ENCODE results near the gene NT5C1B.

NT5C1B gene

GRCh38 chr2:18552351-18553077 lies 36.9 kb downstream of the NT5C1B start:
- no peak for DNase-seq (ENCODE audit: low read depth in 3 of 3, low spot score in 1 of 3)

DNA sequence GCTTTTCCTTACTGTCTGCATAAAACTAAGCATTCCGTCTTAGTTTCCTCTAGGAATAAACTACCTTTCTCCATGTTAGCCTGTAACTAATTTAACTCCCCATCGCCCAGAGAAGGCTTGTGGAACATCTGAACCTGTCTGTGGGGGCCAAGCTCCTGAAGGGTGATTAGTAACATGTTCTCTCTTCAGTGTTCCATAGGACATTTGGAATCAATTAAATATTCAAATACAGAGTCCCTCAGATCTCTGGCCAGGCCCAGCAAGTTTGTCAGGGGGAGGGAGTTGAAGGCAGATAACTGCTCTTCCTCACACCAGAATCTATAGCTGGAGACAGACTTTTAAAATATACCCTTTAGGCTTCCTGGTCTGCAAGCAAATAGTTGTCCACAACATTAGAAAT lies 37.7 kb downstream of the NT5C1B start:
- DNase-seq (ENCODE audit: low read depth in 3 of 3, low spot score in 1 of 3): no peak

DNA sequence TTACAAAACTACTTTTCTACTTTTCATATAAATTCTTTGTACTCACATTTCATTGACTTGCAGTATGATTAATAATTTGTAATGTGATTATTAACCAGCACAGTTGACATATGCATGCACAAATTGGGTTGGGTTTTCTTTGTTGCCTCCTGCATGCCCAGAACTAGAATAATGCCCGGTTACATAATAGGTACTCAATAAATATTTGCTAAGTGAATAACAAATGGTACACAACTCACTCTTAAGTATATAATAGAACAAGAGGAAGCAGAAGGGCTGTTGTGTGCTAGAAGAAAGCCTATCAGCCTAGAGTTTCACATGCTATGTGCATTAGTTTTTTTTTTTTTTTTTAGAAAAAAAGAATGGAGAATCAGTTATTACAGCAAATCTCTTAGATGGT lies 38.2 kb downstream of the NT5C1B start:
- DNase-seq (ENCODE audit: low read depth in 3 of 3, low spot score in 1 of 3): no peak

DNA sequence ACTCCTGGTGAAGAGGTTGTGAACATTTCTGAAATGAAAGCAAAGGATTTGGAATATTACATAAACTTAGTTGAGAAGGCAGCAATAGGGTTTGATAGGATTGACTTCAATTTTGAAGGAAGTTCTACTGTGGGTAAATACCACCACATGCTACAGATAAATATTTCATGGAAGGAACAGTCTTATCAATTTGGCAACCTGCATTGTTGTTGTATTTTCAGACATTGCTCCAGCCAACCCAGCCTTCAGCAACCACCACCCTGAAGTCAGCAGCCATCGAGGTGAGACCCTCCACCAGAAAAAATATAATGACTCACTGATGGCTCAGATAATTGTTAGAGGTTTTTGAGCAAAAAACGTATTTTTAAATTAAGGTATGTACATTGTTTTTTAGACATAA lies 38.9 kb downstream of the NT5C1B start:
- DNase-seq (ENCODE audit: low read depth in 3 of 3, low spot score in 1 of 3): no peak

DNA sequence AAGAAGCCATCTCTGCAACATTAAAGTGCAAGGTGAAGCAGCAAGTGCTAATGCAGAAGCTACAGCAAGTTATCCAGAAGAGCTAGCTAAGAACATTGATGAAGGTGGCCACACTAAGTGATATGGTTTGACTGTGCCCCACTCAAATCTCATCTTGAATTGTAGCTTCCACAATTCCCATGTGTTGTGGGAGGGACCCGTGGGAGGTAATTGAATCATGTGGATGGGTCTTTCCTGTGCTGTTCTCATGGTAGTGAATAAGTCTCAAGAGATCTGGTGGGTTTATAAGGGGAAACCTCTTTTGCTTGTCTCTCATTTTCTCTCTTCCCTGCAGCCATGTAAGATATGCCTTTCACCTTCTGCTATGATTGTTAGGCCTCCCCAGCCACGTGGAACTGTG lies 40.3 kb downstream of the NT5C1B start:
- no peak for DNase-seq (ENCODE audit: low read depth in 3 of 3, low spot score in 1 of 3)

DNA sequence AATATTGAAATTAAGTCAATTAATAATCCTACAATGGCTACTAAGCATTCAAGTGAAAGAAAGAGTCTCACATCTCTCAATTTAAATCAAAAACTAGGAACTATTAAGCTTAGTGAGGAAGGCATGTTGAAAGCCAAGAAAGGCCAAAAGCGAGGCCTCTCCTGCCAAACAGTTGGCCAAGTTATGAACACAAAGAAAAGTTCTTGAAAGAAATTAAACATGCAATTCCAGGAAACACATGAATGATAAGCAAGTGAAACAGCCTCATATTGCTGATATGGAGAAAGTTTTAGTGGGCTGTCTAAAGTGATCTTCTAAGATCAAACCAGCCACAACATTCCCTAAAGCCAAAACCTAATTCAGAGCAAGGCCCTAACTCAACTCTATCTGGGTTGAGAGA lies 40.7 kb downstream of the NT5C1B start:
- DNase-seq (ENCODE audit: low read depth in 3 of 3, low spot score in 1 of 3): no peak

DNA sequence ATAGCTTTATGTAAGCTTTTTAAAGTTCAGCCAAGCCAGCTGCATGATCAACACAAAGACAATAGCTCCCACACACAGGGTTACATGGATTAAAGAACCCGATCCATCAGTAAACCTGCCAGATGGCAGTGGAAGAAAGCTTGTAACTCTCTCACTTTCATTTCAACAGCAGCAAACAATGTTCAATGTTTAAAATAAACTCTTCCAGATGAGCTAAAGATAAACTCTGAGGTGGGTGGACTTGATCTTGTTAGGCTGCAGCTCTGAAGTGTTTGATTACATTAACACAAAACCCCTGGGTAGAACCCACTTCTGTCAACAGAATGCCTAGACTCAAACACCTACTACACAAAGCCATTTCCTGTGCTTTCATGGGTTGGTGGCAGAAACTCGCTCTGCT lies 42.8 kb downstream of the NT5C1B start:
- no peak for DNase-seq (ENCODE audit: low read depth in 3 of 3, low spot score in 1 of 3)

DNA sequence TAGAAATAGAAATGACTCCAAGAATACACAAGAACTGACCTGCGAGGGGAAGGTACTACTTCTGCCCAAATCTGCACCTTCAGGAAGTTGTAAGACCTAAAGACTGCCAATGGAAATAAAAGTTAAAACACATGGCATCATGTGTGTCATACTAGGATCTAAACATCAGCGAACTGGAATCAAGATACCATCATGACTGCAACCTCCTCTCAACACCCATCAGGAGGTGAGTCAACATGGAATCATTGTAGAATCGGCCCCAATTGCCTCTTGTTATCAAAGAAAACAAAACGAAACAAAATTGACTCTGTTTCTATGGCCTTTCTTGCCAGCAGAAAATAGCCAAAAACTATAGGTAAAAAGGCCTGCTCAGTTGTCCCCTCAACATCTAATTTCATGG lies 44.0 kb downstream of the NT5C1B start:
- DNase-seq (ENCODE audit: low read depth in 3 of 3, low spot score in 1 of 3): no peak

- DNase-seq (ENCODE audit: low read depth in 3 of 3, low spot score in 1 of 3): no peak
Measured at GRCh38 chr2:18544171-18544570, 45.2 kb downstream of the NT5C1B start.

DNA sequence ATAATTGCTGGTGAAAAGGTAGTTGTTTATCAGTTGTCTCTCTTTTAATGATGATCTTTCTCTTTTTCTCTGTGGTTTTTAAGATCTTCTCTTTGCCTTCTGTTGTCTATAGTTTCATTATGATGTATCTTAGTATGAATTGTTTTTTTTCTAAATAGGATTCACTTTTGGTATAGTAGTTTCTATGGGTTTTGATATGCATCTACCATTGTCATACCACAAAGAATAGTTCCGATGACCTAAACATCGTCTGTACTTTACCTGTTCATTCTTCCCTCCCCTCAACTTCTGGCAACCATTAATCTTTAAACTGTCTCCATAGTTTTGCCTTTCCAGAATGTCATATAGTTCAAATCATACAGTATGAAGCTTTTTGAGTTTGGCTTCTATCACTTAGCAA lies 48.5 kb downstream of the NT5C1B start:
- no peak for DNase-seq (ENCODE audit: low read depth in 3 of 3, low spot score in 1 of 3)

DNA sequence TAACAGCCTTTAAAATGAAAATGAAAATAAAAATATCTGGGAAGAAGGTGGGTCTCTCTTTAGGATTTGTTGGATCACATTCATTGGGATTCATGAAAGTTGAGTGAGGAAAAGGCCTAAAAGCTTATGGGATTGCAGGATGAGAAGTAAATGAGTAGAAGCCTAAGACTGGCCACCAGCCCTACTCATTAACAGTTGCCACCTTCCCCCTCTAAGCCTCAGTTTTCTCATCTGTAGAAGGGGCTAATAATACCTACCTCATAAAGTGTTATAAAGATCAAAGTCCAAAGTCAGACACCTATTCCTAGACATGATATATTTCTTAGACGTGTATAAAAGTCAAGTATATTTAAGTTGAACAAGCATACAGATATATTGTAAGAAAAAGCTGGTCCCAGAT lies 52.7 kb downstream of the NT5C1B start:
- no peak for DNase-seq (ENCODE audit: low read depth in 3 of 3, low spot score in 1 of 3)

- no peak for DNase-seq (ENCODE audit: low read depth in 3 of 3, low spot score in 1 of 3)
Measured at GRCh38 chr2:18536100-18536499, 53.3 kb downstream of the NT5C1B start.

DNA sequence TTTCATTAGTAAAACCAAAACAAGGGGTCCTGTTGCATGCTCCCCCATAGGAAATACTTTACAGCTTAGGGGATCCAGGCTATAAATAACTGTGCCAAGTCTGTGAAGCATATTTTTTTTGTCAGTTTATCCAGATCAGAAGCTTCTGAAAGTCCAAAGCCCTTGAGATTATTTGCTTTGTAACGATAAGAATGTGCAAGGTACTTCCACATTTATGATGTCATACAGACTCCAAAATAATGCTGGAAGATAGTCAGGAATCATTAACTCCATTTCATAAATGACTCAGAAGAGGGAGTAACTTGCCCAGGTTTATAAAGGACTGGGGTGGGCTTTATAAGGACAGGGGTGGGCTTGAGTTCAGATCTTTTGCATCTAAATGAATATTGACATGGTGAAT lies 58.2 kb downstream of the NT5C1B start:
- DNase-seq (ENCODE audit: low read depth in 3 of 3, low spot score in 1 of 3): no peak

- DNase-seq (ENCODE audit: low read depth in 3 of 3, low spot score in 1 of 3): no peak
Measured at GRCh38 chr2:18527822-18528221, 61.5 kb downstream of the NT5C1B start.

- no peak for DNase-seq (ENCODE audit: low read depth in 3 of 3, low spot score in 1 of 3)
Measured at GRCh38 chr2:18527326-18527725, 62.0 kb downstream of the NT5C1B start.

- DNase-seq (ENCODE audit: low read depth in 3 of 3, low spot score in 1 of 3): no peak
Measured at GRCh38 chr2:18526429-18526828, 62.9 kb downstream of the NT5C1B start.

GRCh38 chr2:18525852-18526251 lies 63.5 kb downstream of the NT5C1B start:
- no peak for DNase-seq (ENCODE audit: low read depth in 3 of 3, low spot score in 1 of 3)

DNA sequence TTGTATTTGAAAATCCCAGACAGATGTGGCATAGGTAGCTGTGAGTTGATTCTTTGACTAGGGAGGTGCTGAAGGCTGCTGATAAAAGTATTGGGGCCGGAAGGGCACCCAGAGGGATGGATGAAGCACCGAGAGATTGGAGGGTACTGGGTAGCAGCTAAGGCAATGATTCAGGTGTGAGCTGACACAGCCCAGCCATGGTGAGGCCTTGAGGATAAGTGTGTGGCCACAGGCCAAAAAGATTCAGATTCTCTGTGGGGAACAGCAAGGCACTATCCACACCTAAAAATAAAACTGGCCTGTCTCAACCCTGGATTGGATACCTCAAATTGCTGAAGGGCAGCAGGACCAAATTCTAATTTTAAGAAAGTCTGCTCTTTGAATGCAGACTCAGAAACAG lies 64.1 kb downstream of the NT5C1B start:
- DNase-seq (ENCODE audit: low read depth in 3 of 3, low spot score in 1 of 3): no peak

- no peak for DNase-seq (ENCODE audit: low read depth in 3 of 3, low spot score in 1 of 3)
Measured at GRCh38 chr2:18522484-18523146, 66.8 kb downstream of the NT5C1B start.

DNA sequence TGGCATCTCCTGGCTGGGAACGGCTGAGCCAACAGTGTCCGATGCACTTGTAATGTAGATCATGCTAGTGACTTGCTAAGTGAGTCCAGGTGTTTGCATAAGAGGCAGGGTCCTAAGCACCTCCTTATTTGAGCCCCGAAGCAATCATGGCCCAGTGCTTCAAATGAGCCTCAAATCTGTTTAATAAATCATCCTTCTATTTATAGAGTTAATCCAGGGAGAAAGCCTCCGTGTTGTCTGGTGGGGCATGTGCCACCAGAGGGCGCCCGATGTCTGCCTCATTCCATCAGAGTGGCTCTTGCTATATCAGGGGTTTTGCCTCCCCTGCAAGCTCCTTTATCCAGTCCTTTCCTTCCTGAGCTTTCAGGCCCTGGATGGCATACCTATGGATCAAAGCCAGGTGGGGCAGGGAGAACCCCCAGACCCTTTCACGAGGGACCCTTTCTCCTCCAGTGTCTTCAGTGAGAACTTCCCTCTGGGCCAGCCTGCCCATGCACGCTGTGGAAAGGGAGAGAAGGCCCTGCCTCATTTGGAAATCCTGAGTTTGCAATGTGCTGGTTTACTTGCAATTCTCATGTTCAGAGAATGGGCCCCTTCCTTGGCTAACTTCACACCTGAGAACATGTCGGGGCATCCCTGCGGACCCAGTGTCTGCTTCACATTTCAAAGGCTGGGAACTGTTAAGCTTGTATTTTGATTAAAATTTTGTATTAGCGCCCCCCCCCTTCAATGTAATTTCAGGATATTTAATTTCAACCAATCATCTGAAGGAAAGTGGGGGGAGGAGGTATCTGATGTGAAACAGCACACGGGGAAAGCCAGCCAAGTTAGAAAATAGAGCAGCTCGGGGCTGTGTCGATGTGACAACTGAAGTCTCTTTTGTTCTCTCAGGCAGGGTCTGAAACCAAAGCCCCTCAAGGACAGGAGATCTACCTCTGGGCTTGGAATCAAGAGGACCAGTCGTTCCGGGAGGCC lies 68.6 kb downstream of the NT5C1B start:
- peak; percentile 8 to 70 (median 44) for DNase-seq (ENCODE audit: low read depth in 3 of 3, low spot score in 1 of 3)

- no peak for DNase-seq (ENCODE audit: low read depth in 3 of 3, low spot score in 1 of 3)
Measured at GRCh38 chr2:18519914-18520450, 69.4 kb downstream of the NT5C1B start.
